Activated CD8-positive, alpha-beta T cell treated with anti-CD3 and anti-CD28 coated beads for 36 hours (primary cell): ENCODE results near the gene DNAH8. TPM values are rescaled to one million over a fixed set of nuclear protein-coding genes. Genes with fewer than 3 reads are reported as not detected.

Experiments
- ATAC-seq: fragments of 200-7000 bp; cut with Tn5 transposase; one replicate; pipeline ENCODE4 v1.10.0; 2021; ENCODE audit warnings: mild to moderate bottlenecking, moderate library complexity
- CTCF ChIA-PET: fragments of 350-600 bp; sonication (Branson Sonifier 250); formaldehyde crosslinking; loops from one replicate; lab custom pipeline; 2021; ENCODE audit warnings: antibody characterized with exemption; lab: Charles Lee
- POLR2A ChIA-PET: fragments of 350-600 bp; sonication (Branson Sonifier 250); formaldehyde crosslinking; loops from one replicate; lab custom pipeline; 2021; ENCODE audit warnings: antibody characterized with exemption; lab: Charles Lee
- DNase-seq: peaks from one replicate; pipeline ENCODE4 v3.0.0-alpha.2; 2020
- H3K27ac Mint-ChIP-seq: one replicate; pipeline ENCODE4 v1.8.0; 2021; ENCODE audit warnings: mild to moderate bottlenecking, mixed read lengths
- H3K27me3 Mint-ChIP-seq: one replicate; pipeline ENCODE4 v1.8.0; 2021; ENCODE audit warnings: mixed read lengths
- H3K36me3 Mint-ChIP-seq: one replicate; pipeline ENCODE4 v1.8.0; 2021; ENCODE audit warnings: low read depth, mixed read lengths
- H3K4me1 Mint-ChIP-seq: one replicate; pipeline ENCODE4 v1.8.0; 2021; ENCODE audit warnings: low read depth, mixed read lengths
- H3K4me3 Mint-ChIP-seq: one replicate; pipeline ENCODE4 v1.8.0; 2021; ENCODE audit warnings: mild to moderate bottlenecking, moderate library complexity, mixed read lengths
- H3K9me3 Mint-ChIP-seq: one replicate; pipeline ENCODE4 v1.8.0; 2021; ENCODE audit warnings: mixed read lengths
- intact Hi-C: fragments of 100-400 bp; cut with micrococcal nuclease; formaldehyde crosslinking; loops from one replicate; pipeline ENCODE4 v1.10.0; 2022
- total RNA-seq, 2 experiments: library from RNA; stranded (reverse); gene quantifications; one replicate each; pipeline ENCODE4 v1.2.3, GENCODE V29; 2021
- TF ChIP-seq, protein P1 (sequence below): fragments of 200-600 bp; IDR thresholded peaks from one replicate; pipeline ENCODE4 v1.8.0; 2022; ENCODE audit warnings: antibody characterized with exemption, mild to moderate bottlenecking

Gene DNAH8
- total RNA-seq, 2 experiments from 2014 or later = not detected

DNA sequence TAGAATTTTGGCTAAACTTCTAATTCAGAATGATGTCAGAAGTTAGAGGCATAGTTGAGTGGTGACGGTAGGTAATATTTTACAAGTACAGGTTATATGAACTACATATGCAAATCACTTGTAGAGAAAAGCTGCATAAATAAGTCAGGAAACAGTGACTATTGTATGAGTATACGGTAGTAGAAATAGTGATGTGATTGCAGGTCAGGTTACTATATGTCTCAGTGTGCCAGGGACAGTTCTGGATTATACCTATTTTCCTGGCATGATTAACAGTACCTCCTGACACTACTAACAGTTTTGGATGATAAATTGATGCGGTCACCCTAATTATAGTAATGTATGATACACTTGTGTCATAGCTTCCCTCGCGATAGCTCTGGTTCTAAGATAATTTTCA is 9.2 kb downstream of the DNAH8 start:
- Mint-ChIP-seq H3K27ac (no peak overlapping the region), H3K9me3 (peaks cover 3% of the 10 kb centered on the region), H3K4me3 (no peak overlapping the region), H3K36me3 (peaks cover 3% of the 10 kb centered on the region), H3K4me1 (peaks cover 9% of the 10 kb centered on the region), H3K27me3 (peaks cover 15% of the 10 kb centered on the region)
- TF ChIP-seq, protein P1, sequence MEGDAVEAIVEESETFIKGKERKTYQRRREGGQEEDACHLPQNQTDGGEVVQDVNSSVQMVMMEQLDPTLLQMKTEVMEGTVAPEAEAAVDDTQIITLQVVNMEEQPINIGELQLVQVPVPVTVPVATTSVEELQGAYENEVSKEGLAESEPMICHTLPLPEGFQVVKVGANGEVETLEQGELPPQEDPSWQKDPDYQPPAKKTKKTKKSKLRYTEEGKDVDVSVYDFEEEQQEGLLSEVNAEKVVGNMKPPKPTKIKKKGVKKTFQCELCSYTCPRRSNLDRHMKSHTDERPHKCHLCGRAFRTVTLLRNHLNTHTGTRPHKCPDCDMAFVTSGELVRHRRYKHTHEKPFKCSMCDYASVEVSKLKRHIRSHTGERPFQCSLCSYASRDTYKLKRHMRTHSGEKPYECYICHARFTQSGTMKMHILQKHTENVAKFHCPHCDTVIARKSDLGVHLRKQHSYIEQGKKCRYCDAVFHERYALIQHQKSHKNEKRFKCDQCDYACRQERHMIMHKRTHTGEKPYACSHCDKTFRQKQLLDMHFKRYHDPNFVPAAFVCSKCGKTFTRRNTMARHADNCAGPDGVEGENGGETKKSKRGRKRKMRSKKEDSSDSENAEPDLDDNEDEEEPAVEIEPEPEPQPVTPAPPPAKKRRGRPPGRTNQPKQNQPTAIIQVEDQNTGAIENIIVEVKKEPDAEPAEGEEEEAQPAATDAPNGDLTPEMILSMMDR = no peak
- DNase-seq (no peak), ATAC-seq (no peak)
- POLR2A ChIA-PET = no interaction called here
- intact Hi-C loops = no loop called here
- CTCF ChIA-PET = no interaction called here

DNA sequence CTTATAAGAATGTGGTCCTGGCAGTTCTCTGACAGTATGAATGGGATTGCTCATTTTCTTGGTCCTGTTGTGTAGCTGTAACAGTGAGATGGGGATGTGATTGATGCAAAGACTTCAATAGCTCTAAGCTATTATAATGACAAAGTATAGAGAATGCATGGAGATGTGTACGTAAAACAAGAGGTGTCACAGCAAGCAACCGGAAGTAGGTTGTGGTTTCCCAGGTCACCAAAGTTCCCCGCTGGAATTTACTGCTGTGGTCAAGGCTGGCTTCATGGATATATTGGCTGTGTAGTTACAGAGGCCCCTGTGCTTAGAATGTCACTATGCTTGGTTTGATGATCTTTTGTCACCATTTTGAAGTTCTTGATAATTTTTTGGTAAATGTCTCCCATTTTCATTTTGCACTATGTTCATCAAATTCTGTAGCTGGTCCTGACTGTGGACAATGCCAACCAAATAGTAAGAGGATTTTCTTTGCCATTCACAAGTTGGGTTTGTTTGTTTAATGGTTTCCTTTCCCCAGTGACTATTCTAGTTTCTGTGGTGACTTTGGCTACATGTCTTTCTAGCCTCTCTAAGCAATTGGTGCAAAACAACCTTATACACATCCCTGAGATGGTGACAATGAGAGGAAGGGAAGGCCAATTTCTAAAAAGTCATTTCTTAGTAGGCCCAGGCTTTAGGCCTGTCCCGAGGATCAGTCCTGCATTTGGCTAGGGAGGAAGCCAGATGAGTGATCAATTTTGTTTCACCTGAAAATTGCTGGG is 10.5 kb downstream of the DNAH8 start:
- Mint-ChIP-seq H3K36me3 (peaks cover 2% of the 10 kb centered on the region), H3K4me1 (peaks cover 9% of the 10 kb centered on the region), H3K9me3 (peaks cover 2% of the 10 kb centered on the region), H3K4me3 (no peak overlapping the region), H3K27ac (no peak overlapping the region), H3K27me3 (peaks cover 7% of the 10 kb centered on the region)
- ChIA-PET POLR2A (no interaction called here), CTCF (interaction anchor here (1.0 kb wide), 1 partner anchor 12 kb away, joined by 4 read pairs; no protein-coding TSS in a partner anchor)
- DNase-seq = peak; percentile 11
- ATAC-seq = peak; percentile 47
- TF ChIP-seq, protein P1 = no peak
- intact Hi-C loops = no loop called here

DNA sequence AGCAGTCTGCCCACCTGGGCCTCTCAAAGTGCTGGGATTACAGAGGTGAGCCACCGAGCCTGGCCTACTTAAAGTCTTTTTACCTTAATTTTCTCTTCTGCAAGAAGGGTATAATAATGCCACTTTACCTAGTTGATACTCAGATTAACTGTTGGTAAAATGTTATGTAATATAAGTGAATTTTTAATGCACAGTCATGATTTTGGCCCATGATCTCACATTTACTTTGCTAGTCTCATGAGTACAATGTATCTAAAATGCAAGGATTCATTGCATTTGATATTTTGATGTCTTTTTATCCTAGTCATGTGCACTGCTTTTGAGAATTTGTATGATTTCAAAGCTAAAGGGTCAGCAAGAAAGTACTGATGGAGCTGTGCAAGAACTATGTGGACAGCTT is 13.1 kb downstream of the DNAH8 start:
- Mint-ChIP-seq H3K36me3 (no peaks in the 10 kb centered on the region), H3K4me1 (peaks cover 9% of the 10 kb centered on the region), H3K4me3 (no peak overlapping the region), H3K9me3 (no peaks in the 10 kb centered on the region), H3K27ac (no peak overlapping the region), H3K27me3 (peaks cover 4% of the 10 kb centered on the region)
- ATAC-seq = no peak
- intact Hi-C loops = no loop called here
- TF ChIP-seq, protein P1 = no peak
- ChIA-PET POLR2A (no interaction called here), CTCF (interaction anchor here (1.1 kb wide), 1 partner anchor 11 kb away, joined by 3 read pairs; no protein-coding TSS in a partner anchor)
- DNase-seq = no peak

DNA sequence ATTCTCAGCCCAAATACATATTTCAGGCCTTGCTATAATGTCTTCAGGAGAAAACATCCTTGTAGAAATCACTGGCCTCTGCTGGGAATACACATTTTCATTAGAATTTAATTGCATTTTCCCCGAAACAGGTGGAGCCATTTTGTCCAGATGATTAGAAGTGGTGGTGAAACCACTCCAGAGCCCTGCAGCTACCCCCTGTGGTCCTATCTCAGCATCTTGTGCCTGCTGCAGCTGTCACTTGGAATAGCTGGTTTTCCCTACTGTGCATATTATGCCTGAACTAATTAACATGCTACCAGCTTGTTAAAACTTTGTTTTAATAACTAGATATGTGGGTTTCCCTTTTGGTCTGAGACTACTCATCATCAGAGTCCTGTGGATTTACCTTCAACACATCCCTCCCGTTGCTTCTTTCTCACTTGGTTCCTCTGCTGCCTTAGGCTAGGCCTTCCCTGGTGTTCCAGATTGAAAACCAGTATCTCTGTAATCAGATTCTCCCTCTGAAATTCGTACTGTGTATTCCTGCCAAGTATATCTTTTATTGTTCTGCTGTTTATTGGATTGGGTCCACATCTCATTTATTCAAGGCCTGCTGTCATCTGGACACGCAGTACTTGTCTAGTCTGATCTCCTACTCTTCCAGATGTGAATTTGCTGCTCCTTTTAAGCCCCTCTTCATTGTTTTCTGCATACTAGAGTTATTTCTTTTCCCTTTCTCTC is 15.2 kb downstream of the DNAH8 start:
- TF ChIP-seq, protein P1 = no peak
- no peak for DNase-seq
- H3K4me1 Mint-ChIP-seq = peaks cover 7% of the 10 kb centered on the region
- H3K27ac Mint-ChIP-seq = no peak overlapping the region
- H3K36me3 Mint-ChIP-seq = no peaks in the 10 kb centered on the region
- ChIA-PET POLR2A (no interaction called here), CTCF (no interaction called here)
- no peak for ATAC-seq
- no peak overlapping the region for H3K4me3 Mint-ChIP-seq
- intact Hi-C loops = no loop called here
- H3K9me3 Mint-ChIP-seq = peaks cover under 1% of the 10 kb centered on the region
- peaks cover 8% of the 10 kb centered on the region for H3K27me3 Mint-ChIP-seq

DNA sequence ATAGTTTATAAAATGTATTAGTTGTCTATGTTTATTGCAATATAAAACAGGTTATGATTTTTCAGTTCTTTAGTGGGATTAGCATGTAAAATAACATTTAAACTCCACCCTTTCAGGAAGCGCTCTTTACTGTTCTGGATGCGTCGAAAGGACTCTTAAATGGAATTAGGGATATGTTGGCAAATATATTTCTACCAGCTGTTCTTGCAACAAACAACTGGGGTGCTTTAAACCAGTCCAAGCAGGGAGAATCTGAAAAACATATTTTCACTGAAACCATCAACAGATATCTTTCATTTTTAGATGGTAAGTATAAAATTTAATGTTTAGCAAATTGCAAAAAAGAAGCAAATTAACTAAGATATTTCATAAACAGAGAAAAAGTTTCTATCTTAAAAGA is 21.8 kb downstream of the DNAH8 start:
- ChIA-PET POLR2A (no interaction called here), CTCF (no interaction called here)
- TF ChIP-seq, protein P1 = no peak
- intact Hi-C loops = no loop called here
- ATAC-seq = no peak
- Mint-ChIP-seq H3K4me1 (no peaks in the 10 kb centered on the region), H3K36me3 (no peaks in the 10 kb centered on the region), H3K9me3 (peaks cover 3% of the 10 kb centered on the region), H3K27ac (no peak overlapping the region), H3K4me3 (no peak overlapping the region), H3K27me3 (peaks cover 27% of the 10 kb centered on the region)
- no peak for DNase-seq
